Esophagus muscularis mucosa (tissue), 4 donors: ENCODE measurements around the gene LRP1. TPM values are rescaled to one million over a fixed set of nuclear protein-coding genes. Genes with fewer than 3 reads are reported as not detected.

Experiments
- DNase-seq: peaks from one replicate; pipeline ENCODE4 v3.0.0-alpha.2; 2017; ENCODE audit errors: extremely low spot score
- H3K27ac ChIP-seq, 4 donors: fragments of 200-600 bp; sonication (generic); replicated peaks in 1 of 4; 1 replicate in 3 of 4; 2 replicates in 1 of 4; pipeline ENCODE4 v1.5.1; 2016 to 2019; ENCODE audit warnings: mild to moderate bottlenecking in 1 of 4
- H3K27me3 ChIP-seq, 4 donors: fragments of 200-600 bp; sonication (generic); one replicate each; pipeline versions ENCODE4 v1.5.1 to v1.6.0; 2016 to 2019
- H3K36me3 ChIP-seq, 4 donors: fragments of 200-600 bp; sonication (generic); one replicate each; pipeline ENCODE4 v1.5.1; 2016 to 2019
- H3K4me1 ChIP-seq, 4 donors: fragments of 200-600 bp; sonication (generic); one replicate each; pipeline ENCODE4 v1.5.1; 2016 to 2019
- H3K4me3 ChIP-seq, 4 donors: fragments of 200-600 bp; sonication (generic); 1 replicate in 2 of 4; 2 replicates in 2 of 4; pipeline ENCODE4 v1.5.1; 2016 to 2019; ENCODE audit warnings: mild to moderate bottlenecking in 4 of 4, moderate library complexity in 1 of 4
- H3K9me3 ChIP-seq, 4 donors: fragments of 200-600 bp; sonication (generic); 1 replicate in 3 of 4; 2 replicates in 1 of 4; pipeline ENCODE4 v1.5.1; 2016 to 2019
- EP300 ChIP-seq: sonication (generic); formaldehyde crosslinking; IDR thresholded peaks from one replicate; pipeline ENCODE4 v1.6.1; 2017; ENCODE audit warnings: antibody characterized with exemption
- POLR2A ChIP-seq: fragments of 450-650 bp; IDR thresholded peaks from one replicate; pipeline ENCODE4 v1.6.1; 2017; ENCODE audit warnings: antibody characterized with exemption, moderate library complexity, mild to moderate bottlenecking, low read depth
- POLR2AphosphoS5 ChIP-seq, 2 donors: sonication (generic); formaldehyde crosslinking; IDR thresholded peaks; one replicate each; pipeline ENCODE4 v1.6.1; 2017; ENCODE audit warnings: antibody characterized with exemption in 2 of 2
- WGBS: methylation state at CpG from one replicate; pipeline ENCODE4 v1.1.5; 2018; 5-methylcytosine and 5-hydroxymethylcytosine counted together
- intact Hi-C: fragments of 100-400 bp; cut with DNase I; formaldehyde crosslinking; loops from one replicate; pipeline ENCODE4 v1.15.1; 2023
- total RNA-seq, 4 donors: library from RNA; depleted of rRNA; stranded (reverse); fragments of >200 nt; gene quantifications; one replicate each; pipeline versions ENCODE4 v1.1.0 to v1.2.1, GENCODE V29; 2016
- TF ChIP-seq, protein P1 (sequence below), 3 experiments: fragments of 200-600 bp in 2 of 3; fragments of 450-650 bp in 1 of 3; sonication (generic) in 2 of 3; IDR thresholded peaks; one replicate each; pipeline ENCODE4 v1.5.1; 2017 to 2019; ENCODE audit warnings: antibody characterized with exemption in 3 of 3, mild to moderate bottlenecking in 2 of 3, moderate library complexity in 1 of 3

LRP1 gene
- 100 to 1,000 TPM; 203 to 338 (median 250) TPM for total RNA-seq

DNA sequence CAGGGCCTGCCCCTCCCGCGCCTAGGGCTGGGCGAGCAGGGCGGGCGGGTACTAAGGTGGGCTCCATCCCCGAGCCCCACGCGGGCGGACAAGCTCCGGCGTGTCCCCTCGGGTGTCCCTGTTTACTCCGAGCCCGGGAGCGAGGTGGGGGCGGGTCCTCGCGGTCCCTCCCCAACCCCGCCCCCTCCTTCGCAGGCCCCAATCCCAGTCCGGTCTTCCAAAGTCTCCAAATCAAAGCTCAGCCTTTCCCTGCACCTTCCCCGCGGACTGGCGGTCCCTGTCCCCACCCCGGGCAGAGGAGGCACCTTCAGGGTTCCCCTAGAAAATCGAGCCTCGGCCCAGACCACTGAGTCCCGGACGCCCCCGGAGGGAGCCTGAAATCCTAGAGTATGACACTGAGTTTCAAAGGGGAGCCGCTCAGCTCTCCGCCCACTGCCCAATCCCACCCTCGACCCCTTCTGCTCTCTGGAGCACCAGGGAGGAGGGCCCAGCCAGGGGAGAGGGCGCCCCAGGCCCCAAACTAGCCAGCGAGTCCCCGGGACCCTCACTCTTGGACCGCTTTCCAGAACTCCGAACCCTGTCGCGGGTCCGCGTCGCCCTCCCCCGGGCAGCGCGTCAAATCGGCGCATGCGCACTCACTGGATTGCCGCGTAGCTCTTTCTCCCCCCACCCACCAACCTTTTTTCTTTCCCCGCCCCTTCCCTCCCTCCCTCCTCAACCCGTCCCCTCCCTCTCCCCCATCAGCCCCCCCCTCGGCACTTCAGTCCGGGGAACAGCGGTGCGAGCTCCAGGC is at the start of gene LRP1:
TSS of gene LRP1 (plus strand) at position 758 of the 793 bp plus-strand sequence. CDS start 482 bp downstream, outside the sequence.
- H3K36me3 ChIP-seq: no peaks in the 10 kb centered on the region
- peaks cover 0 to 2% (median 0%) of the 10 kb centered on the region in 4 donors for H3K27me3 ChIP-seq
- peak; percentile 82 to 93 for TF ChIP-seq POLR2AphosphoS5 (IDR thresholded peaks at IDR 0.05)
- TF ChIP-seq, protein P1, sequence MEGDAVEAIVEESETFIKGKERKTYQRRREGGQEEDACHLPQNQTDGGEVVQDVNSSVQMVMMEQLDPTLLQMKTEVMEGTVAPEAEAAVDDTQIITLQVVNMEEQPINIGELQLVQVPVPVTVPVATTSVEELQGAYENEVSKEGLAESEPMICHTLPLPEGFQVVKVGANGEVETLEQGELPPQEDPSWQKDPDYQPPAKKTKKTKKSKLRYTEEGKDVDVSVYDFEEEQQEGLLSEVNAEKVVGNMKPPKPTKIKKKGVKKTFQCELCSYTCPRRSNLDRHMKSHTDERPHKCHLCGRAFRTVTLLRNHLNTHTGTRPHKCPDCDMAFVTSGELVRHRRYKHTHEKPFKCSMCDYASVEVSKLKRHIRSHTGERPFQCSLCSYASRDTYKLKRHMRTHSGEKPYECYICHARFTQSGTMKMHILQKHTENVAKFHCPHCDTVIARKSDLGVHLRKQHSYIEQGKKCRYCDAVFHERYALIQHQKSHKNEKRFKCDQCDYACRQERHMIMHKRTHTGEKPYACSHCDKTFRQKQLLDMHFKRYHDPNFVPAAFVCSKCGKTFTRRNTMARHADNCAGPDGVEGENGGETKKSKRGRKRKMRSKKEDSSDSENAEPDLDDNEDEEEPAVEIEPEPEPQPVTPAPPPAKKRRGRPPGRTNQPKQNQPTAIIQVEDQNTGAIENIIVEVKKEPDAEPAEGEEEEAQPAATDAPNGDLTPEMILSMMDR (IDR thresholded peaks at IDR 0.05): no peak
- TF ChIP-seq EP300: no peak
- TF ChIP-seq POLR2A: peak; percentile 56
- WGBS: under 1% methylated on average over 23 of the region's 57 CpGs
- peak within 1 kb of the TSS; percentile 73 to 89 (median 88) for H3K4me3 ChIP-seq
- peaks cover 21 to 55% (median 52%) of the 10 kb centered on the region in 4 donors for H3K4me1 ChIP-seq
- H3K27ac ChIP-seq: peak within 1 kb of the TSS; percentile 95 to 99 (median 99)
- peak; percentile 97 for DNase-seq
- H3K9me3 ChIP-seq: no peaks in the 10 kb centered on the region
- intact Hi-C loops: loop anchor here (2.0 kb wide), 1 partner anchor 47 kb away; no protein-coding TSS in a partner anchor

DNA sequence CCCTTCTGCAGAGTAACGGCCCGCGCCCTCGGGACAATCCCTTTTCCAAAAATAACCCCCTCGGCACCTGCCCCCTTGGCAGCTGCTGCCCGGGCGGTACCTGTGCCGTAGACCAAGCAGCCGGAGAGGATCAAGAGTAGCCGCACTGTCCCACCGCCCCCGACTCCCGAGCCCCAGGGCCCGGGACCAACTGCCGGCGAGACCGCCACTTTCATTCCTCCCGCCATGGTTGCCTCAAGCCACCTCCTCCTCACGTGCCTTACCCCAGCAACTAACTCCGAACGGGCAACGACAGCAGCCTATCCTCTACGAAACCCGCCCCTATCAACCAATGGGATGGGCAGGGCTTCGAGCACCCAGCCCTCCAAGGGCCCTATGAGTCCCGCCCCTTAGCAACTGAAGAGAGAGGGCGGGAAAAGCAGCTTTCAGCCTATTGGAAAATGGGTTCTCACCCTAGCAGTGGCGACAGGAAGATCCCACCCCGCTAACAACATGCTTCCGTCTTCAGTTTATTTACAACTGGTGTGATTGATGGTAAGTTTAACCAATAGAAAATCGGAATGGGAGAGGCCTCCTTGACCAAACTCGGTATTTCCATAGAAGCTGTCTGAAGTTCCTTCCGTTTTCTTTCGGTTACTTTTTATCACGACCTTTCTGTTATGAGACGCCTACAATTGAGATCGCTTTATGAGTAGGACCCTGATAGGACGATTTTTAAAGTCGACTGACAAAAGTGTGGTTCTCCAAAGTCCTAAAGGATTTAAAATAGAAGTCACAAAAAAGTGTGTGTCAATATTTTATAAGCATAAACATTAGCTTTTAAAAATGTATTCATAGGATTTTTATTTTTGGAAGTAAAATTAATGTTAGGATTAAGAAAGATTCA is 49.5 kb upstream of the LRP1 start, which contains the start of gene NEMP1:
TSS of gene NEMP1 (minus strand) at position 273 of the 886 bp plus-strand sequence. CDS start at position 227, 46 bp downstream.
- Histone ChIP-seq H3K36me3 (peaks cover 0 to 7% (median 2%) of the 10 kb centered on the region in 4 donors), H3K4me3 (peak within 1 kb of the TSS; percentile 73 to 87 (median 80)), H3K27me3 (no peaks in the 10 kb centered on the region), H3K27ac (peak within 1 kb of the TSS; percentile 85 to 87 (median 85)), H3K4me1 (peaks cover 12 to 22% (median 19%) of the 10 kb centered on the region in 4 donors), H3K9me3 (no peaks in the 10 kb centered on the region)
- DNase-seq: peak; percentile 99
- under 1% methylated on average over 16 of the region's 39 CpGs for WGBS
- intact Hi-C loops: no loop called here
- TF ChIP-seq, protein P1 (IDR thresholded peaks at IDR 0.05): peak in 1 of 3 experiments; percentile 27
- TF ChIP-seq POLR2AphosphoS5 (IDR thresholded peaks at IDR 0.05) (peak; percentile 78 to 87), POLR2A (no peak)

DNA sequence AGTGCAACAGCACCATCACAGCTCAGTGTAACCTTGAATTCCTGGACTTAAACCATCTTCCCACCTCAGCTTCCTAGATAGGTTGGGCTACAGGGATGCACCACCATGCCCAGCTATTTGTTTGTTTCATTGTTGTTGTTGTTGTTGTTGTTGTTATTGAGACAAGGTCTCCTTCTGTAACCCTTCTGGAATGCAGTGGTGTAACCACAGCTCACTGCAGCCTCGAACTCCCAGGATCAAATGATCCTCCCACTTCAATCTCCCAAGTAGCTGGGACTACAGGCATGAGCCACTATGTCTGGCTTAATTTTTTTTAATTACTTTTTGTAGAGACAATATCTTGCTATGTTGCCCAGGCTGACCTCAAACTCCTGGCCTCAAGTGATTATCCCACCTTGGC is 48.5 kb upstream of the LRP1 start:
- 57% methylated on average over 1 of the region's 1 CpG for WGBS
- Histone ChIP-seq H3K4me1 (peaks cover 12 to 22% (median 19%) of the 10 kb centered on the region in 4 donors), H3K27ac (peak overlapping the region; percentile 85 to 87 (median 85)), H3K4me3 (no peak overlapping the region), H3K27me3 (no peaks in the 10 kb centered on the region), H3K36me3 (peaks cover 0 to 7% (median 2%) of the 10 kb centered on the region in 4 donors), H3K9me3 (no peaks in the 10 kb centered on the region)
- no peak for DNase-seq
- TF ChIP-seq EP300 (no peak), POLR2AphosphoS5 (IDR thresholded peaks at IDR 0.05) (no peak), POLR2A (no peak)
- TF ChIP-seq, protein P1 (IDR thresholded peaks at IDR 0.05): no peak
- intact Hi-C loops: no loop called here

DNA sequence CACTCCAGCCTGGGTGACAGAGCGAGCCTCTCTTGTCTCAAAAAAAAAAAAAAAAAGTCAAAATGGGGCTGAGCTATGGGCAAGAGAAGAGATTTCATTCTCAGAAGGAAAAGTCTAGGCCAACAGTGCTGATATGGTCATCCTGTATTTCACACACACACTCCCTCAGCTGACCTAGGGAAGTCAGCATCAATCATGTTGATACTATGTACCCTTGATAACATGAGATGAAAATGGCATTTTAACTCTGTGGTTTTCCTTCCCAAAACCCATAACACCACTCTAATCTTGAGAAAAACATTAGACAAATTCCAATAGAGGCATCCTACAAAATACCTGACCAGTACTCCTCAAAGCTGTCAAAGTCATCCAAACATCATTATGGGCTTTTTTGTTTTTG is 47.4 kb upstream of the LRP1 start:
- WGBS: 100% methylated on average over 1 of the region's 1 CpG
- no peaks in the 10 kb centered on the region for H3K27me3 ChIP-seq
- no peak overlapping the region for H3K4me3 ChIP-seq
- H3K9me3 ChIP-seq: no peaks in the 10 kb centered on the region
- peaks cover 0 to 2% (median 0%) of the 10 kb centered on the region in 4 donors for H3K36me3 ChIP-seq
- no peak for TF ChIP-seq EP300
- TF ChIP-seq POLR2A: no peak
- TF ChIP-seq POLR2AphosphoS5 (IDR thresholded peaks at IDR 0.05): no peak
- TF ChIP-seq, protein P1 (IDR thresholded peaks at IDR 0.05): no peak
- H3K27ac ChIP-seq: no peak overlapping the region
- DNase-seq: no peak
- intact Hi-C loops: no loop called here
- H3K4me1 ChIP-seq: peaks cover 15 to 29% (median 24%) of the 10 kb centered on the region in 4 donors
